NT2/D1 (cell line): ENCODE data around the gene FBXL7.

Experiments
- SUZ12 ChIP-seq: IDR thresholded peaks from 2 replicates; pipeline ENCODE4 v1.6.1; 2011; ENCODE audit not compliant: insufficient read length, insufficient read depth; ENCODE audit errors: extremely low read depth
- YY1 ChIP-seq: IDR thresholded peaks from 2 replicates; pipeline ENCODE4 v1.6.1; 2011; ENCODE audit not compliant: insufficient read length, insufficient read depth

- no peak for TF ChIP-seq SUZ12
- no peak for TF ChIP-seq YY1
These were observed 414.7 kb downstream of the FBXL7 start for GRCh38 chr5:15914638-15915037.
